Activated CD8-positive, alpha-beta memory T cell treated with anti-CD3 and anti-CD28 coated beads, Interleukin-2, amount 10 ng/mL, durations not matched to agents 7 days and 5 days (primary cell): Measurements from ENCODE around the gene DNMT3B. TPM values are rescaled to one million over a fixed set of nuclear protein-coding genes. Genes with fewer than 3 reads are reported as not detected.

Experiments
- ATAC-seq: fragments of 150-1000 bp; cut with Tn5 transposase; one replicate; pipeline ENCODE4 v1.10.0; 2021; ENCODE audit warnings: moderate library complexity
- CTCF ChIA-PET: fragments of 350-600 bp; sonication (Branson Sonifier 250); formaldehyde crosslinking; loops from one replicate; lab custom pipeline; 2021; ENCODE audit warnings: antibody characterized with exemption; lab: Charles Lee
- DNase-seq: peaks from one replicate; pipeline ENCODE4 v3.0.0-alpha.2; 2020
- H3K27ac Mint-ChIP-seq: one replicate; pipeline ENCODE4 v1.8.0; 2021; ENCODE audit warnings: mild to moderate bottlenecking, mixed read lengths
- H3K27me3 Mint-ChIP-seq: one replicate; pipeline ENCODE4 v1.8.0; 2021; ENCODE audit warnings: mixed read lengths
- H3K36me3 Mint-ChIP-seq: one replicate; pipeline ENCODE4 v1.8.0; 2021; ENCODE audit warnings: mild to moderate bottlenecking, mixed read lengths
- H3K4me1 Mint-ChIP-seq: one replicate; pipeline ENCODE4 v1.8.0; 2021; ENCODE audit warnings: mixed read lengths
- H3K4me3 Mint-ChIP-seq: one replicate; pipeline ENCODE4 v1.8.0; 2021; ENCODE audit warnings: mild to moderate bottlenecking, moderate library complexity, mixed read lengths
- H3K9me3 Mint-ChIP-seq: one replicate; pipeline ENCODE4 v1.8.0; 2022; ENCODE audit warnings: low read depth, mixed read lengths
- total RNA-seq, 2 experiments: library from RNA; stranded (reverse); gene quantifications; one replicate each; pipeline ENCODE4 v1.2.3, GENCODE V29; 2021

Gene DNMT3B
- total RNA-seq, 2 experiments from 2014 or later: 3.3 to 4.7 TPM

DNA sequence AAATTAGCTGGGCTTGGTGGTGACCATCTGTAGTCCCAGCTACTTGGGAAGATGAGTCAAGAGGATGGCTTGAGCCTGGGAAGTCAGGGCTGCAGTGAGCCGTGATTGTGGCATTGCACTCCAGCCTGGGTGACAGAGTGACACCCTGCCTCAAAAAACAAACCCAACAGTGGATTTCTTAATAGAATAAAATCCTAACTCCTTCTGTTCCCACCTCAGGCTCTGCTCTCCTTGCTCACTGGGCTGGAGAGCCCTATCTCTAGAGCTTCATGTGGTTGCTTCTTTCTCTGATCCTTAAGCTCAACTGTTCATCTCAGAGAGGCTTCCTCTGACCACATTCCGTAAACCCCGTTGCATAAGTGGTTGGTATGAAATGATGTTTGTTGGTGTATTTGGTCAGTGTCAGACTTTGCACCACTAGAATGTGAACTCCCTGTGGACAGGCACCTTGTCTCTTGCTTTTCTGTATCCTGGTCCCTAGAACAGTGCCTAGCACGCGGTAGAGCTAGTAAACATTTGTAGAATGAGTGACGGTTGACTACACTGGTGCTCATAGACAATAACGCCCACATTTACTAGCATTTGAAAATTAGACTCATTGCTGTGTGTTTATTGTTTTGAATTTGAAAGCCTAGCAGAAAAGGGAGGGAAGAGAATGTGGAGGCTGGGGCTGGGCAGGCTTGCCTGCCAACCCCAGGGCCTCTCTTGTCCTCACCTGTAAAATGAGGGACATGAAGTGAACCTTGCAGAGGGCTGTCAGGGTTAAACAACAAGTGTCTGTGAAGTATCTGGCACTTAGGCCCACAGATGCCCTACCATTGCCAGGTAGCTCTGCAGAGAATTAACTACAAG lies 61.8 kb downstream of the DNMT3B start:
- no peak for ATAC-seq
- Mint-ChIP-seq H3K9me3 (no peaks in the 10 kb centered on the region), H3K27me3 (no peaks in the 10 kb centered on the region), H3K4me3 (no peak overlapping the region), H3K36me3 (peaks cover 28% of the 10 kb centered on the region), H3K4me1 (peaks cover 46% of the 10 kb centered on the region), H3K27ac (no peak overlapping the region)
- CTCF ChIA-PET: interaction anchor here (0.7 to 1.3 kb wide), 2 partner anchors 34 to 253 kb away, joined by 3 read pairs; no protein-coding TSS in a partner anchor
- no peak for DNase-seq

DNA sequence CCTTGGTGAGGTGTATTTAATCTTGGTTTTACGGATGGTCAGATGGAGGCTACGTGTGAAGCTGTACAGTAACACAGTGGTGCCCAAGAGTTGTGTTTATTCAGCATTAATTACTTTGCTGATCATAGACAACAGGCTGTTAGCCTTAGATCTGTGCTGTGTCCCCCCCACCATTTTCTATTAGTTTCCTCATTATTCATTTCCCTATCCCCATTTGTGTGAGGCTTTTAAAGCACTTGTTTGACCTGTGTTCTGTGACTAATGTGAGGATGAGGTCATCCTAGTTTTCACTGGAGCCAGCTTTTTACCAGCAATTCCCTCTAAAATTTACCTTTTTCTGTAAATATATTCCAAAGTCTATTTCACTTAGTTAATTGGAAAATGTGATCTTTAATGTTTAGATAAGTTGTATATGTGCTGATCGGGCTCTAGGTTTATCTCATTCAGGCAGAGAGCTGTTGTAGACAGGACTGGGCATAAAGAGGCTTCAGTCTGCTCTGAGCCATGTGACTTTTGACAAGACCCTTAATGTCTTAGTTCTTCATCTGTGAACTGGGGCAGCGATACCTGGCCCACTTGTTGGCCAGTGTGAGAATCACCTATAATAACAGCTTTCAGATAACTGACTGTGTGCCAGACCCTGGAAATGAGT lies 66.0 kb downstream of the DNMT3B start:
- CTCF ChIA-PET: interaction anchor here (1.1 to 1.5 kb wide), 2 partner anchors 8 to 154 kb away, joined by 3 read pairs; partner anchors contain the start of genes C20orf203 and MAPRE1

DNA sequence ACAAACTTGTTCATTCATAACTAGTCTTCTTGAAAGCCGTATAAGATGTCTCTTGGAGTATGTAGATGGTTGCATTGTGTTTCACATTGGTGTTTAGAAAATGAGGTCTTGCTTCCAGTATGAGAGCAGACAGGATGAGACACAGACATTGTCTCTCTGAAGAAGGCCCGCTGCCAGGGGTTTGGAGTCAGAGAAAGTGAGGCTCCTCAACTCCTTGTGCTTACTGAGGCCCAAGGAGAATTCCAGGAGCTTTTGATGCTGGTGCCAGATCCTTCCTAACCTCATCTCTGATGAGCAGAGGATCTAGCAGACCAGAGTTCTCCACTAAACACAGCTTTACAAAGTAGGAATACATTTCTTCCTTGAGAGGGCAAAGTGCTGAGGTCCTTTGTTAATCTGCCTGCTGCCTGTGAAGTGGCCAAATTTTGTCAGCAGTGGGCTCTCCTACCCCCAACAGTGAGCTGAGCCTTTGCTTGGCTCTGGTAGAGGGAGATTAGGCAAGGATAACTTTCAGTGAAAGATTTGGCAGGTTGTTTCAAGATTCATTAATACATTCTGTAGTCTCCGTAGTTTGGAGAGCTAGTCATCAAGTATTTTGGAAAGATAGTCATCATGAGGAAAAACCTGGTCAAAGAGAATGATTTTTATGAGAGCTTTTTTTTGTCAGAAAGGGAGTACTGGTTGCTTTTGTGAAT lies 67.3 kb downstream of the DNMT3B start:
- DNase-seq (no peak), ATAC-seq (no peak)
- no peaks in the 10 kb centered on the region for H3K9me3 Mint-ChIP-seq
- no peaks in the 10 kb centered on the region for H3K27me3 Mint-ChIP-seq
- H3K4me1 Mint-ChIP-seq: peaks cover 43% of the 10 kb centered on the region
- CTCF ChIA-PET: interaction anchor here (0.6 to 1.0 kb wide), 3 partner anchors 9 to 14 kb away, joined by 3 to 4 read pairs (median 3); no protein-coding TSS in a partner anchor
- peak overlapping the region; percentile 42 for H3K27ac Mint-ChIP-seq
- H3K36me3 Mint-ChIP-seq: peaks cover 60% of the 10 kb centered on the region
- H3K4me3 Mint-ChIP-seq: no peak overlapping the region

More for the DNA sequence above, 66.0 kb downstream of the DNMT3B start:
- Mint-ChIP-seq H3K27me3 (no peaks in the 10 kb centered on the region), H3K9me3 (no peaks in the 10 kb centered on the region), H3K4me1 (peaks cover 47% of the 10 kb centered on the region), H3K27ac (peak overlapping the region; percentile 22), H3K36me3 (peaks cover 55% of the 10 kb centered on the region), H3K4me3 (no peak overlapping the region)
- ATAC-seq (no peak), DNase-seq (no peak)

DNA sequence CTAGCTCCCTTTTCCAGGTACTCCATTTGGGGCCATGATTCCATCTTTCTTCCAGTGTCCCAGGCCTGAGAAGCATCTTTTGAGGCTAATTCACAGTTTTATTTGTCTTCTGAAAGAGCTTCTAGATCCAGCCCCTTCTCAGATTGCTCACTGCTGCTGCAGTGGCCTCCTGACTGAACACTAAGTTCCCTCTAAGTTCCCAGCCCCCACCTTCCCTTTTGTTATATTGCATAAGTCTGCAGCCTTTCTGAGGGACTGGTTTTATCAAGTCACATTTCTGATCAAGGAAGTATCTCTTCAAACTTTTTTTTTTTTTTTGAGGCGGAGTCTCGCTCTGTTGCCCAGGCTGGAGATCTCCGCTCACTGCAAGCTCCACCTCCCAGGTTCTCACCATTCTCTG lies 68.3 kb downstream of the DNMT3B start:
- CTCF ChIA-PET: interaction anchor here (0.7 to 1.1 kb wide), 5 partner anchors 9 to 52 kb away, joined by 3 to 4 read pairs (median 3); no protein-coding TSS in a partner anchor
- H3K27ac Mint-ChIP-seq: no peak overlapping the region
- peaks cover 61% of the 10 kb centered on the region for H3K36me3 Mint-ChIP-seq
- no peak for DNase-seq
- peaks cover 39% of the 10 kb centered on the region for H3K4me1 Mint-ChIP-seq
- no peaks in the 10 kb centered on the region for H3K27me3 Mint-ChIP-seq
- ATAC-seq: no peak
- H3K9me3 Mint-ChIP-seq: no peaks in the 10 kb centered on the region
- H3K4me3 Mint-ChIP-seq: no peak overlapping the region

DNA sequence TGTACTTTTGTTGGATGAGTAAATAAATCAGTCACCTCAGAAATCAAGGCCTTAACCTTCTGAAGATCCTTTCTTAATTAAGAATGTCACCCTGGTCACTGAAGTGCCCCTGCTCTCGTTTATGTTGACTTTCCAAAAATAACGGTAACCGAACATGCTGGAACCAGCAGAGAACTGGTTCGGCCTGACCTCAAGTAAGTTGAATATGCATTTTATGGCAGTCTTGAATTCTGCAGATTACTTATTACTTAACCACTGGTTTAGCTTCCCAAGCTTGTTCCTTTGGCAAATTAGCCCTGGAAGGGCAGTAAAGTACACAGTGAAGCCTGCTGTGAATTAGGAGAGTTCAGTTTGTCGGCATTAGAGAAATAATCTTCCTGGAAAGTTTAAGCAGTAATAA lies 69.8 kb downstream of the DNMT3B start:
- H3K27ac Mint-ChIP-seq: peak overlapping the region; percentile 46
- CTCF ChIA-PET: interaction anchor here (0.6 to 2.0 kb wide), 3 partner anchors 9 to 468 kb away, joined by 3 to 5 read pairs (median 3); no protein-coding TSS in a partner anchor
- H3K4me3 Mint-ChIP-seq: no peak overlapping the region
- H3K9me3 Mint-ChIP-seq: no peaks in the 10 kb centered on the region
- H3K27me3 Mint-ChIP-seq: no peaks in the 10 kb centered on the region
- H3K36me3 Mint-ChIP-seq: peaks cover 63% of the 10 kb centered on the region
- no peak for DNase-seq
- ATAC-seq: no peak
- H3K4me1 Mint-ChIP-seq: peaks cover 41% of the 10 kb centered on the region

DNA sequence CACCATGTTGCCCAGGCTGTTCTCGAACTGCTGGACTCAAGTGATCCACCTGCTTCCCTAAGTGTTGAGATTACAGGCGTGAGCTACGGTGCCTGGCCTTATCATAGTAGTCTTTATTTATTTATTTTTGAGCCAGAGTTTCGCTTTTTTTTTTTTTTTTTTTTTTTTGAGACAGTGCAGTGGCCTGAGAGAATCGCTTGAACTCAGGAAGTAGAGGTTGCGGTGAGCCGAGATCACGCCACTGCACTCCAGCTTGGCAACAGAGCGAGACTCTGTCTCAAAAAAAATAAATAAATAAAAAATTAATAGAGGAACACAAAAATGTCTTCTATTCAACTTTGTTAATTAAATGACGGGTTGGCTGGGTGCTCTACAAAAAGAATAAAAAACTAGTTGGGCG lies 70.5 kb downstream of the DNMT3B start:
- Mint-ChIP-seq H3K4me1 (peaks cover 44% of the 10 kb centered on the region), H3K27ac (peak overlapping the region; percentile 61), H3K4me3 (no peak overlapping the region), H3K36me3 (peaks cover 63% of the 10 kb centered on the region), H3K9me3 (no peaks in the 10 kb centered on the region), H3K27me3 (no peaks in the 10 kb centered on the region)
- CTCF ChIA-PET: interaction anchor here (0.6 to 2.0 kb wide), 3 partner anchors 10 to 467 kb away, joined by 3 to 5 read pairs (median 3); no protein-coding TSS in a partner anchor
- peak; percentile 61 for ATAC-seq
- DNase-seq: peak; percentile 70

DNA sequence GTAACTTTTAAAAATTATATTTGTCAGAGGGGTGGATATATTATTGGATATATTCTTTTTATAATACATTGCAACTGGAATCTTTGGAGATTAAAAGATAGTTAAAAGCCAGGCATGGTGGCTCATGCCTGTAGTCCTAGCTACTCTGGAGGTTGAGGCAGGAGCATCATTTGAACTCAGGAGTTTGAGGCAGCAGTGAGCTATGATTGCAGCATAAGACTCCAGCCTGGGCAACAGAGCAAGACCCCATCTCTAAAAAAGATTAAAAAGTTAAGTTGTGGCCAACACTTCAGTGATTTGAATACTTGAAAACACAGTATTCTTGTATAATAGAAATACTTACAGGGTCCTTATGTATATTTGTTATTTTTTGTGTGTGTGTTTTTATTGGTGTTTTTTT lies 72.8 kb downstream of the DNMT3B start:
- Mint-ChIP-seq H3K36me3 (peaks cover 62% of the 10 kb centered on the region), H3K27ac (no peak overlapping the region), H3K27me3 (no peaks in the 10 kb centered on the region), H3K4me3 (no peak overlapping the region), H3K9me3 (no peaks in the 10 kb centered on the region), H3K4me1 (peaks cover 56% of the 10 kb centered on the region)
- ATAC-seq (no peak), DNase-seq (no peak)
- CTCF ChIA-PET: interaction anchor here (1.0 kb wide), 1 partner anchor 161 kb away, joined by 3 read pairs; the partner anchor contains the start of gene C20orf203

DNA sequence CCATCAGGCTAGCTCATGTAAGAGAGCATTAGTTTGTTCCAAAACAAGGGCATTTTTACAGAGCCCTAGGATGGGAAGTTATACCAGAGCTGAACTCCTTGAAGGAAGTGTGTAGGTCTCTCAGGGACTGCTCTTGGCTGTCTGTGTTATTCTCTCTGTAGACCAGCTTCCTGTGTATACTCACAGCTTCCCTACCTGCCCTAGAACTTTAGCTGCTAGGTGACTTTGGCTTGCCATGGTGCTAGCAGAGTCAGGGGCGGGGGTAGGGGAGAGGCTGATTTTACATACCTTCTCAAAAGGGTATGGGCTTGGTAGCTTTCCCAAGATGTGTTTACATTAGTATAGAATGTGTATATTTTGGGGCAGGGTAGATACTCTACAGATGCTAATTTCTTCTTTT lies 75.0 kb downstream of the DNMT3B start:
- Mint-ChIP-seq H3K36me3 (peaks cover 57% of the 10 kb centered on the region), H3K9me3 (no peaks in the 10 kb centered on the region), H3K4me1 (peaks cover 54% of the 10 kb centered on the region), H3K27ac (no peak overlapping the region), H3K4me3 (no peak overlapping the region), H3K27me3 (no peaks in the 10 kb centered on the region)
- DNase-seq (no peak), ATAC-seq (no peak)
- CTCF ChIA-PET: interaction anchor here (0.6 to 1.1 kb wide), 3 partner anchors 17 to 426 kb away, joined by 3 read pairs; partner anchors contain the start of gene MAPRE1

DNA sequence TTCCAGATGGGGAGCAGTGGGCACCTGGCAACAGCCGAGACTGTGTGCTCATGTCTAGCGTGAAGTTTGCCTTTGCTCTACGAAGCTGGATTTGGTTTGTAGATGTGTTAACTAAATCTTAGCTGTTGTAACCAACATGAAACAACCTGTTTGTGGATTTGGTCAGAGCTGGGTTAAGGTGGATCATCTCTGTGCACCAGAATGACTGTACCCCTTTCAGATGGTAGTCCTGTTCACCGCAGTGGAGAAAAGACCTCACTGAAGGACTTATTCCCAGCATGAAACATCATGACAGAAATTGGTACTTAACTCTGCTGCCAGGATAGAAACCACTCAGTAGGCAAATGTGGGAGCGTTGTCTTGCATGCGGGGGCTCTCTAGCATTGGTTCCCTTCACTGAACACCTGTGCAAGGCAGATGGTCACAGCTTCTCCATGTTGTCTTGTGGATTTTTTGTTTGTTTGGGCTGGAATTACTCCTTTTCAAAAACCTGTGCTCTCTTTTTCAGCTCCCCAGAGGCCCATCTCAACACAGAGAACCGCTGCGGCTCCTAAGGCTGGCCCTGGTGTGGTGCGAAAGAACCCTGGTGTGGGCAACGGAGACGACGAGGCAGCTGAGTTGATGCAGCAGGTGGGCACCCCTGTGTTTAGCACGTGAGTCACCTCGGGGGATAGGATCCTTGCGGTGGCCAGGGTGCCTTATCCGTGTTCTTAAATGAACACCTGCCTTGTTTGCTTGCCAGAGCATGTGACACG lies 77.2 kb downstream of the DNMT3B start:
- H3K36me3 Mint-ChIP-seq: peaks cover 54% of the 10 kb centered on the region
- CTCF ChIA-PET: interaction anchor here (1.1 kb wide), 1 partner anchor 61 kb away, joined by 3 read pairs; no protein-coding TSS in a partner anchor
- H3K4me1 Mint-ChIP-seq: peaks cover 42% of the 10 kb centered on the region
- no peaks in the 10 kb centered on the region for H3K9me3 Mint-ChIP-seq
- no peak overlapping the region for H3K4me3 Mint-ChIP-seq
- DNase-seq (peak; percentile 52), ATAC-seq (peak; percentile 60)
- no peak overlapping the region for H3K27ac Mint-ChIP-seq
- H3K27me3 Mint-ChIP-seq: no peaks in the 10 kb centered on the region

DNA sequence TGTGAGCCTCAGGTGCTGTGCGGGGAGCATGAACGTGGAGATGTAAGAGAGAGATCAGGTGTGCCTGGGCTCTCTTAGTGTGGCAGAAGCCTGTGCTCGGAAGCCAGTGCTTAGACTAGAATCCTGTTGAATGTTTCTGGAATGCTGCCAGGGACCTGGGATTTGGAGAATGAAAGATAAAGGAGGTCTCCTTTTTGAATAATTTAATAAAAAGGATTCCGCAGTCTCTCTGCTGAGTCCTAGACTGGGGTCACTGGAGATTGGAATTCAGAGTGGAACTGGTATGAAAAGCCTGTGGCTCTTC lies 77.7 kb downstream of the DNMT3B start:
- Mint-ChIP-seq H3K9me3 (no peaks in the 10 kb centered on the region), H3K4me3 (no peak overlapping the region), H3K36me3 (peaks cover 55% of the 10 kb centered on the region), H3K4me1 (peaks cover 42% of the 10 kb centered on the region), H3K27me3 (no peaks in the 10 kb centered on the region), H3K27ac (no peak overlapping the region)
- ATAC-seq (no peak), DNase-seq (no peak)
- CTCF ChIA-PET: interaction anchor here (1.1 kb wide), 1 partner anchor 62 kb away, joined by 3 read pairs; no protein-coding TSS in a partner anchor

DNA sequence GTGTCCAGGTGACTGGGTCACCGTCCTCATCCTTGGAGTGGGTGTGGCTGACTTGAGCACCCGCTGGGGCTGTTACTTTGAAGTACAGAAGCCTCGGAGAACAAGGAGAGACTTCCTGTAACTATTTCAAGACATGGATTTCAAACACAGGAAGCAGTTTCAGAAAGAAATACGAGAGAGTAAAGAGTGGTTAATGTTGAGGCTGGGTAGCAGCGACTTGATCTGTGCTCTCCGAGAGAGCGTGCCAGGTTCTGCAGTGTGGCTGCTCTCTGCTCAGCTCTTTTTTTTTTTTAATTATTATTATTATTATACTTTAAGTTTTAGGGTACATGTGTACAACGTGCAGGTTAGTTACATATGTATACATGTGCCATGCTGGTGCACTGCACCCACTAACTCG lies 79.0 kb downstream of the DNMT3B start:
- H3K36me3 Mint-ChIP-seq: peaks cover 59% of the 10 kb centered on the region
- ATAC-seq (no peak), DNase-seq (no peak)
- CTCF ChIA-PET: interaction anchor here (0.6 kb wide), 1 partner anchor 711 kb away, joined by 3 read pairs; no protein-coding TSS in a partner anchor
- no peaks in the 10 kb centered on the region for H3K9me3 Mint-ChIP-seq
- no peaks in the 10 kb centered on the region for H3K27me3 Mint-ChIP-seq
- H3K4me3 Mint-ChIP-seq: no peak overlapping the region
- H3K27ac Mint-ChIP-seq: no peak overlapping the region
- peaks cover 42% of the 10 kb centered on the region for H3K4me1 Mint-ChIP-seq

DNA sequence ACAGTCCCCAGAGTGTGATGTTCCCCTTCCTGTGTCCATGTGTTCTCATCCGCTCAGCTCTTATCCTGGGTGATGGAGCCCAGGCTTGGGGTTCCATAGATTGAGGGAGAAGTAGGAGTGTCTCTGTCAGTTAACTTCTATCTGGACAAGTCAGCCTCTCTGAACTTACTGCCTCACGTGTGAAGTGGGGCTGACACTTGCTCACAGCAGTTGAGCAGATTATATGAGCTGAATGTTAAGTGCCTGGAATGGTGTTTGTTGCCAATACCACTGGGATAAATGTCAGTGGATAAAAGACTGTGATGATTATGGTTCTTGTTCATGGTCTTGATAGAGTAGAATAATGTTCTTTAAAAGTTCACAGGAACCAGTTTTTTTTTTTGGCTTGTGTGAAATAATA lies 79.4 kb downstream of the DNMT3B start:
- Mint-ChIP-seq H3K27ac (no peak overlapping the region), H3K36me3 (peaks cover 59% of the 10 kb centered on the region), H3K4me3 (no peak overlapping the region), H3K4me1 (peaks cover 39% of the 10 kb centered on the region), H3K27me3 (no peaks in the 10 kb centered on the region), H3K9me3 (no peaks in the 10 kb centered on the region)
- no peak for ATAC-seq
- CTCF ChIA-PET: interaction anchor here (0.6 kb wide), 2 partner anchors 557 to 710 kb away, joined by 3 to 4 read pairs; no protein-coding TSS in a partner anchor
- DNase-seq: no peak
